Measurements from ENCODE around the gene CCIN. TPM values are rescaled to one million over a fixed set of nuclear protein-coding genes. Genes with fewer than 3 reads are reported as not detected.

CCIN gene
- total and polyA plus RNA-seq, 7 donors, result 0.03 to 0.04 TPM; not detected in 5

- no peaks in the 10 kb centered on the region for H3K36me3 ChIP-seq (ENCODE audit: insufficient read depth in 1 of 2, low read depth in 1 of 2)
- no peak for ATAC-seq
- no peak for TF ChIP-seq CTCF (IDR thresholded peaks at IDR 0.05)
- H3K27ac ChIP-seq, result no peak overlapping the region
- no peak overlapping the region for H3K4me3 ChIP-seq
- DNase-seq, result peak in 1 of 2 donors; percentile 8
- H3K27me3 ChIP-seq (ENCODE audit: insufficient read depth in 3 of 3, low read length in 2 of 3), result no peaks in the 10 kb centered on the region
- H3K9me3 ChIP-seq, result no peaks in the 10 kb centered on the region
- peaks cover 7% of the 10 kb centered on the region for H3K4me1 ChIP-seq
- 60 to 69% (median 68%) methylated on average over 4 of the region's 4 CpGs for WGBS, 3 donors
- intact Hi-C loops (cut with DNase I), result no loop called here
Observed at GRCh38 chr9:36150574-36151315, 18.4 kb upstream of the CCIN start.

- no peaks in the 10 kb centered on the region for H3K36me3 ChIP-seq (ENCODE audit: insufficient read depth in 1 of 2, low read depth in 1 of 2)
- intact Hi-C loops (cut with DNase I), result no loop called here
- H3K4me1 ChIP-seq, result peaks cover 7% of the 10 kb centered on the region
- TF ChIP-seq CTCF (IDR thresholded peaks at IDR 0.05), result no peak
- WGBS, 3 donors, result 79 to 84% (median 80%) methylated on average over 14 of the region's 14 CpGs
- no peak overlapping the region for H3K27ac ChIP-seq
- no peak overlapping the region for H3K4me3 ChIP-seq
- H3K27me3 ChIP-seq (ENCODE audit: insufficient read depth in 3 of 3, low read length in 2 of 3), result no peaks in the 10 kb centered on the region
- peaks cover 1% of the 10 kb centered on the region for H3K9me3 ChIP-seq
- ATAC-seq (peak in 3 of 4 donors; percentile 28 to 39 (median 35)), DNase-seq (peak; percentile 54 to 75)
Observed at GRCh38 chr9:36151316-36152210, 17.6 kb upstream of the CCIN start.

- intact Hi-C loops (cut with DNase I), result no loop called here
- DNase-seq (no peak), ATAC-seq (no peak)
- WGBS, 3 donors, result 91 to 93% (median 91%) methylated on average over 9 to 10 of the region's 10 CpGs
- H3K36me3 ChIP-seq (ENCODE audit: insufficient read depth in 1 of 2, low read depth in 1 of 2), result no peaks in the 10 kb centered on the region
- peaks cover 7% of the 10 kb centered on the region for H3K4me1 ChIP-seq
- no peak for TF ChIP-seq CTCF (IDR thresholded peaks at IDR 0.05)
- peaks cover 4% of the 10 kb centered on the region for H3K9me3 ChIP-seq
- H3K27ac ChIP-seq, result no peak overlapping the region
- no peak overlapping the region for H3K4me3 ChIP-seq
- H3K27me3 ChIP-seq (ENCODE audit: insufficient read depth in 3 of 3, low read length in 2 of 3), result no peaks in the 10 kb centered on the region
Observed at GRCh38 chr9:36152741-36153438, 16.3 kb upstream of the CCIN start.

- Histone ChIP-seq H3K27ac (no peak overlapping the region), H3K27me3 (ENCODE audit: insufficient read depth in 3 of 3, low read length in 2 of 3) (no peaks in the 10 kb centered on the region), H3K36me3 (ENCODE audit: insufficient read depth in 1 of 2, low read depth in 1 of 2) (no peaks in the 10 kb centered on the region), H3K9me3 (peaks cover 4% of the 10 kb centered on the region), H3K4me1 (peaks cover 3% of the 10 kb centered on the region), H3K4me3 (no peak overlapping the region)
- no peak for DNase-seq
- no peak for ATAC-seq
- intact Hi-C loops (cut with DNase I), result no loop called here
- TF ChIP-seq CTCF (IDR thresholded peaks at IDR 0.05), result no peak
- 64 to 66% (median 65%) methylated on average over 9 of the region's 9 CpGs for WGBS, 3 donors
Observed at GRCh38 chr9:36153746-36154145, 15.4 kb upstream of the CCIN start.
